K562 (cell line): Measurements from ENCODE around the gene ADIPOR1. TPM values are rescaled to one million over a fixed set of nuclear protein-coding genes. Genes with fewer than 3 reads are reported as not detected.

Experiments used
- ATF7 ChIP-seq: fragments of 450-650 bp; IDR thresholded peaks from 2 replicates; pipeline ENCODE4 v1.7.1; 2014; ENCODE audit warnings: mild to moderate bottlenecking, moderate library complexity
- DNMT1 ChIP-seq: fragments of 450-650 bp; IDR thresholded peaks from 2 replicates; pipeline ENCODE4 v1.6.1; 2016; ENCODE audit warnings: antibody characterized with exemption, mild to moderate bottlenecking
- ERF ChIP-seq: fragments of 450-650 bp; formaldehyde crosslinking; IDR thresholded peaks from 2 replicates; pipeline ENCODE4 v1.4.0; 2020; ENCODE audit warnings: mild to moderate bottlenecking, mixed read lengths
- ETS1 ChIP-seq: conservative IDR thresholded peaks from 2 replicates; pipeline ENCODE4 v1.6.1; 2011; ENCODE audit warnings: low read depth, mild to moderate bottlenecking, low read length; ENCODE audit not compliant: control insufficient read depth
- EWSR1 ChIP-seq: fragments of 450-650 bp; IDR thresholded peaks from 2 replicates; pipeline ENCODE4 v1.6.1; 2018; ENCODE audit warnings: borderline replicate concordance, mild to moderate bottlenecking, low read depth, moderate library complexity; ENCODE audit not compliant: partially characterized antibody
- FOXP4 ChIP-seq: sonication (generic); formaldehyde crosslinking; IDR thresholded peaks from 2 replicates; pipeline ENCODE4 v1.8.0; 2022; ENCODE audit warnings: mild to moderate bottlenecking, missing genetic modification reagents, borderline replicate concordance
- HOXB6 ChIP-seq: fragments of 250-450 bp; sonication (Bioruptor Pico); IDR thresholded peaks from 2 replicates; pipeline ENCODE4 v1.5.1; 2022; ENCODE audit warnings: mild to moderate bottlenecking, borderline replicate concordance
- KLF6 ChIP-seq: fragments of 250-450 bp; sonication (Bioruptor Pico); IDR thresholded peaks from 2 replicates; pipeline ENCODE4 v1.4.0; 2020; ENCODE audit warnings: mild to moderate bottlenecking, moderate library complexity, borderline replicate concordance
- LEF1 ChIP-seq: fragments of 450-650 bp; IDR thresholded peaks from 2 replicates; pipeline ENCODE4 v1.6.1; 2016; ENCODE audit warnings: mild to moderate bottlenecking
- NFE2L1 ChIP-seq: fragments of 450-650 bp; IDR thresholded peaks from 2 replicates; pipeline ENCODE4 v1.6.1; 2016; ENCODE audit warnings: missing genetic modification characterization, low read depth, mild to moderate bottlenecking, missing compliant biosample characterization, moderate library complexity, borderline replicate concordance
- RBM39 ChIP-seq: fragments of 200-400 bp; formaldehyde crosslinking; optimal IDR thresholded peaks from 2 replicates; pipeline ENCODE3; 2018; ENCODE audit warnings: low read depth, low read length
- SOX6 ChIP-seq: fragments of 450-650 bp; IDR thresholded peaks from 2 replicates; pipeline ENCODE4 v1.6.1; 2014; ENCODE audit warnings: mild to moderate bottlenecking
- SPI1 ChIP-seq: IDR thresholded peaks from 2 replicates; pipeline ENCODE4 v1.6.1; 2011; ENCODE audit warnings: low read depth, low read length, control low read depth, borderline replicate concordance
- U2AF1 ChIP-seq: fragments of 200-400 bp; formaldehyde crosslinking; optimal IDR thresholded peaks from 2 replicates; pipeline ENCODE3; 2017; ENCODE audit warnings: mild to moderate bottlenecking, low read depth, low read length, moderate library complexity
- ZBTB1 ChIP-seq: sonication (generic); formaldehyde crosslinking; IDR thresholded peaks from 2 replicates; pipeline ENCODE4 v1.8.1; 2023; ENCODE audit warnings: missing genetic modification reagents, low read depth, mild to moderate bottlenecking, borderline replicate concordance
- ZBTB5 ChIP-seq: fragments of 450-650 bp; IDR thresholded peaks from 2 replicates; pipeline ENCODE4 v1.6.1; 2017; ENCODE audit warnings: antibody characterized with exemption
- ZBTB7A ChIP-seq: IDR thresholded peaks from 2 replicates; pipeline ENCODE4 v1.6.1; 2011; ENCODE audit warnings: low read depth, mild to moderate bottlenecking, low read length, moderate library complexity, borderline replicate concordance; ENCODE audit not compliant: control insufficient read depth
- ZHX1 ChIP-seq: fragments of 150-350 bp; conservative IDR thresholded peaks from 2 replicates; pipeline ENCODE4 v1.6.1; 2014; ENCODE audit warnings: low read length
- ZNF79 ChIP-seq: fragments of 250-450 bp; sonication (Bioruptor Pico); IDR thresholded peaks from 2 replicates; pipeline ENCODE4 v1.4.0; 2020; ENCODE audit warnings: low read depth, mild to moderate bottlenecking, moderate library complexity
- ZSCAN29 ChIP-seq: fragments of 450-650 bp; IDR thresholded peaks from 2 replicates; pipeline ENCODE4 v1.6.1; 2017
- polyA plus RNA-seq, 8 experiments: library from polyadenylated mRNA; depleted of rRNA in 4 of 8; stranded (reverse) in 5 of 8; unstranded in 3 of 8; fragments of >200 nt; fragmentation: Nextera tagmentation in 2 of 8; fragmentation: Illumina TruSeq in 1 of 8; extraction: Ambion mirVana in 2 of 8; extraction: Trizol in 1 of 8; gene quantifications; 2 replicates each; pipeline versions ENCODE4 v1.2.1 to v1.2.3, GENCODE V29; 2011 to 2014; ENCODE audit warnings: inconsistent platforms in 1 of 8, missing spikeins in 1 of 8
- total RNA-seq, 7 experiments: library from RNA; depleted of rRNA in 6 of 7; stranded (reverse); fragments of >200 nt in 6 of 7; fragmentation: Illumina TruSeq in 2 of 7; extraction: Trizol in 2 of 7; gene quantifications; 2 replicates each; pipeline versions ENCODE4 v1.2.1 to v1.2.3, GENCODE V29; 2011 to 2021; ENCODE audit warnings: low replicate concordance in 1 of 7

The ADIPOR1 gene
- total and polyA plus RNA-seq, 9 of the 15 experiments (the other 6 are each of a cell fraction or from before 2014, with no cell fraction given): 29.0 to 217 (median 100) TPM

GRCh38 chr1:202958544-202959275 lies 598 bp upstream of the ADIPOR1 start (continued):
- peak; percentile 63; the same call in 1 of the 2 replicates for TF ChIP-seq FOXP4 (CRISPR knock-in tag)
- TF ChIP-seq ERF (CRISPR knock-in tag): no peak
- TF ChIP-seq LEF1: peak; percentile 31; the same call in 1 of the 2 replicates
- TF ChIP-seq EWSR1: no peak
- TF ChIP-seq ZBTB1: no peak
- no peak for TF ChIP-seq KLF6
- TF ChIP-seq ETS1: no peak
- no peak for TF ChIP-seq RBM39
- peak; percentile 54; the same call in 1 of the 2 replicates for TF ChIP-seq DNMT1
- no peak for TF ChIP-seq ZHX1
- TF ChIP-seq ZSCAN29: peak; percentile 56; the same call in 1 of the 2 replicates
- no peak for TF ChIP-seq ZBTB7A
- no peak for TF ChIP-seq ATF7
- TF ChIP-seq ZNF79 (CRISPR knock-in tag): no peak
- TF ChIP-seq HOXB6 (CRISPR knock-in tag): no peak
- no peak for TF ChIP-seq NFE2L1 (tag)
- no peak for TF ChIP-seq SOX6
- no peak for TF ChIP-seq U2AF1
- no peak for TF ChIP-seq ZBTB5
- no peak for TF ChIP-seq SPI1
